Erythroblast (primary cell): ENCODE results near the gene SERPINA4.

Experiments used
- GATA1 ChIP-seq: IDR thresholded peaks from 2 replicates; pipeline ENCODE4 v1.6.1; 2011; ENCODE audit warnings: low read depth, mild to moderate bottlenecking, control low read depth, low read length, moderate library complexity
- POLR2A ChIP-seq: IDR thresholded peaks from 2 replicates; pipeline ENCODE4 v1.6.1; 2011; ENCODE audit warnings: mild to moderate bottlenecking, low read length

DNA sequence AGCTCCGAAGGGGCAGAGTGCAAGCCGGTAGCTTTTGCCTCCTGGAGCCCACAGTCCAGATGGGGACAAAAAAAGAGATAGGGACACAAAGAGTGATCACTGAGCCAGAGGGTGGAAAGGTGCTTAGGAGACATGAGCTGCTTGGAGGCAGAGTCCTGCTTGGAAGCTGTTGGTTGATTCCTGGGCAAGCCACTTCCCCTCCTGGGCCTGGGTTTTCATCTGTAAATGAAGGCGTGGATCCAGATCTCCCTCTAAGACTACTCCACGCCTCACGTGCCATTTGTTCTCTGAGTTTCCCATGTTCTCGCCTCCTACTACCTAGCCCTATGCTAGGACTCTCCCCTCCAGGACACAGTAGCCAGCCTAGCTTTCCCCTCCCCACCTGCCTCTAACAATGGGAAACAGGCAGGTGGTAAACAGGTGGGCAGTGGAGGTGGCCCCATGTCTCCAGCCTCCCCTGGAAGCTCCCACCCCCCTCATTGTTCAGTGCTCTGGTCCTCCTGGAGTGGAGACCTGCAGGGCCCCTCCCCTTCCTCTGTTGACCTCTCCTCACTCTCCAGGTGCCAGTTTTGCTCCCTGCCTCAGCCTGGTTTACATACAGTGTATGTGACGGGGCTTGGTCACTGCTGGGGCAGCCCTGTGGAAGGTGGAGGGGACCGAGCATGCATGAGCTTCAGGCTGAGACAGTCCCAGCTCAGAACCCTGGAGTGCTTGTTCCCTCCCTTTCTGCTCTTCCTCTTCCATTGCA is 54.8 kb downstream of the SERPINA4 start:
- TF ChIP-seq POLR2A, result no peak
- TF ChIP-seq GATA1, result no peak
